GM10847 (cell line): ENCODE results near the gene RNPEPL1.

ENCODE experiments used
- POLR2A ChIP-seq: IDR thresholded peaks from 2 replicates; pipeline ENCODE4 v1.6.1; 2011; ENCODE audit not compliant: insufficient read length; ENCODE audit errors: extremely low read depth

Gene RNPEPL1

GRCh38 chr2:240588006-240588655 lies 19.8 kb downstream of the RNPEPL1 start:
- no peak for TF ChIP-seq POLR2A

DNA sequence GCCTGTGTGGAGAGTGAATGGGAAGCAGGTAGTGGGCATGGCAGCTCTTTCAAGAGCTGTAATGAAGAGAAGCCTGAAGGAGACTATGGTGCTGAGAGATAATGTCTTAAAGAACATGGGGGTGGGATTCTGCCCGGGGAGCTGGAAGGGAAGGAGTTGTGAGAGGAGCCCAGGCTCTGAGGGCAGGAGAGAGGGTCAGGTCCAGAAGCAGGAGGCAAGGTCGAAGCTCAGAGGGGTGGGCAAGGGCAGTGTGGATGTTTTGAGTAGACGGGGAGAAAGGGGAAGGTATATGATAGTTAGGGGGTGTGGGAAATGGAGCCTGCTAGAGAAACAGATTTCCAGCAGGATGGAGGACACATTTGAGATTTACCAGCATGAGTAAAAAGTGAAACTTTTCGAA lies 20.4 kb downstream of the RNPEPL1 start:
- TF ChIP-seq POLR2A = no peak

- TF ChIP-seq POLR2A = no peak
Measured at GRCh38 chr2:240589375-240589774, 21.1 kb downstream of the RNPEPL1 start.

- TF ChIP-seq POLR2A = no peak
Measured at GRCh38 chr2:240589850-240590525, 21.7 kb downstream of the RNPEPL1 start.

DNA sequence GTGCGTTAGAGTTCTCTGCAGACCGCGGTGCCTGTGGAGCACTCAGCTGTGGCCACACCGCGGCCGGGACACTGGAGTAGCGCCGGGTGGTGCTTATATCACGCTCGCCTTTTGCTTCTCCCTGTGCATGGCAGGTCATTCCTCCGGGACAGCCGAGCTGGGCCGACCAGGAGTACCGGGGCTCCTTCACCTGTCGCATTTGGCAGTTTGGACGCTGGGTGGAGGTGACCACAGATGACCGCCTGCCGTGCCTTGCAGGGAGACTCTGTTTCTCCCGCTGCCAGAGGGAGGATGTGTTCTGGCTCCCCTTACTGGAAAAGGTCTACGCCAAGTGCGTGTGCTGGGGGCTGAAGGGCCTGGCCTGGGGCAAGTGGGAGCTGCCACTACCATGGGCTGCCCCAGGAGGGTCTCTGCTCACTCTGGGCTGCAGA lies 22.4 kb downstream of the RNPEPL1 start:
- no peak for TF ChIP-seq POLR2A

DNA sequence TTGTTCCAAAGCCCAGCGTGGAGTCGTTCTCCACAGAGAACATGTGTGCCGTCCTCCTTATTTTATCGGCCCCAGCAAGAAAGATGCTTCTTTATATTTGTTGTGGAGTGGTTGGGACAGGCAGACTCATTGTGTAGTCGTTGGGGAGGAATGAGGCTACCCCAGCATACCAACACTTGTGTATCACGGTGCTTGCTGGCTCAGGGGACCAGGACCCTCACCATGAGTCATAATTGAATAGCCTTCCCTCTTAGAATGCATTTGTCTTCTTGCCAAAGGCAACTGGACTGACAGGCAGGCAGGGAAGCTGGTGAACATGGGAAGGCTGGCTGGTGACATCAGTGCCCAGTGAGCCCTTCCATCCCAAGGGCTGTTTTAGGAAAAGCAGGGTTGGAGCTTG lies 22.9 kb downstream of the RNPEPL1 start:
- no peak for TF ChIP-seq POLR2A

DNA sequence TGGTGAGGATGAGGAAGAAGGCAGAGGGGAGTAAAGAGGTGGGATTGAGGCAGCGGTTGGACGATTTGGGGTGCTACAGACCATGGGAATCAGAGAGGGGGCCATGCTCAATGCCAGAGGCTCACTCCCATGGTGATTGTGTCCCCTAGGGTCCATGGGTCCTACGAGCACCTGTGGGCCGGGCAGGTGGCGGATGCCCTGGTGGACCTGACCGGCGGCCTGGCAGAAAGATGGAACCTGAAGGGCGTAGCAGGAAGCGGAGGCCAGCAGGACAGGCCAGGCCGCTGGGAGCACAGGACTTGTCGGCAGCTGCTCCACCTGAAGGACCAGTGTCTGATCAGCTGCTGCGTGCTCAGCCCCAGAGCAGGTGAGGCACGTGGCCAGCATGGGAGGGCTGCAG lies 23.5 kb downstream of the RNPEPL1 start:
- TF ChIP-seq POLR2A = no peak

DNA sequence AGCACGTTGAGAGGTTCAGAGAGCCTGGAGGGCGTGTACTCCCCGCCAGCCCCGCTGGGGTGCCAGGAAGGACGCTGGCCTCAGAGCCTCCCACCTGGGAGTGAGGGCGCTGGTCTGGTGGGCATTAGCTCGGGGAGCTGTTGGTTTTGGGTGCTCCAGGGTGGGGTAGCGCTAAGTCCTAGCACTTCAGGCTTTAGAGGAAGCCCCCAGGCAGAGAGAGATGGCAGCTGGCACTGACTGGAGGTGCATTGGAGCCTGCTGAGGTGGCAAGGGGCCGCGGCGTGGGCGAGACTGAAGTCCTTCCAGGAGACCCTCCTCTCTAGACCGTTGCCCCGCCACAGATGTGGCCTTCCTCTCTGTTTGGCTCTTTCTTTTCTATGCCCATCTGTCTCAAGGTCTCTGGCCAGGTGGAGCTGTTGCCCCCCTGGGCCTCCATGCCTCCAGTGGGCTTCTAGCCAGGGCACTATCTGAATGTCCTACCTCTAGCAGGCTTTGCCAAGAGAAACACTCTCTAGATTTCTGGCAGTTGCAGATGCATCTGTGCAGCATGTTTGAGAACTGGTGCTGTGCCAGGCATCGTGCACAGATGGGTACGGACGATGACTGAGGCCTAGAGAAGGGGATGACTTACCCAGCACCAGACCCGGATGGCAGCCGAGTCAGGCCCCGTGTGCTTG lies 24.9 kb downstream of the RNPEPL1 start:
- TF ChIP-seq POLR2A = no peak

DNA sequence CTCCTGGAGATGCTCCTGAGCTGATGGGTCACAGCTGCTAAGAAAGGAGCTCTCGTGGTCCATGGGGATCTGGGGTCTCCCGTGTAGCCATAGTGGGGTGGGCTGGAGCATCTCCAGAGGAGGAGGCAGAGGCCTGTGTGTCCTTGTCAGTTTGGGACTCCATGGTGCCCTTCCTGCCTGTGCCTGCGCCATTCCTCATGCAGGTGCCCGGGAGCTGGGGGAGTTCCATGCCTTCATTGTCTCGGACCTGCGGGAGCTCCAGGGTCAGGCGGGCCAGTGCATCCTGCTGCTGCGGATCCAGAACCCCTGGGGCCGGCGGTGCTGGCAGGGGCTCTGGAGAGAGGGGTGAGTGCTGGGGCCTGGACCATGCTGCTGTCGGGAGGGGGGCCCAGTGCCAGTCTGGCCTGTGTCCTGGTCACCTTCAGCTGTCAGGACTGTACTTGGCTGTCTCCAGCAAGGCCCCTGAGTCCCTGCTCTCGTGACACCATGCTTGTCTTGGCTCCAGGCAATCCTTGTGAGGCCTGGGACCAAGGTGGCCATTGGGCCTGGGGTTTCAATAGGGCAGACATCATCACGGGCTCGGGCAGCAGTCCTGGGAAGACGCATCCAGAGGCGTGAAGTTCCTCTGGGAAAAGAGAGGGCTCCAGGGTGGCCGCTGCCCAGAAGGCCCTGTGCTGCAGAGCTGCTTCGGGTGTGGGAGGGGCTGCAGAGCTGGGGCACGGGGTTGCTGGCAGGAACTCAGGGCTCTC lies 25.6 kb downstream of the RNPEPL1 start:
- TF ChIP-seq POLR2A = no peak

GRCh38 chr2:240594511-240595380 lies 26.5 kb downstream of the RNPEPL1 start:
- TF ChIP-seq POLR2A = no peak

DNA sequence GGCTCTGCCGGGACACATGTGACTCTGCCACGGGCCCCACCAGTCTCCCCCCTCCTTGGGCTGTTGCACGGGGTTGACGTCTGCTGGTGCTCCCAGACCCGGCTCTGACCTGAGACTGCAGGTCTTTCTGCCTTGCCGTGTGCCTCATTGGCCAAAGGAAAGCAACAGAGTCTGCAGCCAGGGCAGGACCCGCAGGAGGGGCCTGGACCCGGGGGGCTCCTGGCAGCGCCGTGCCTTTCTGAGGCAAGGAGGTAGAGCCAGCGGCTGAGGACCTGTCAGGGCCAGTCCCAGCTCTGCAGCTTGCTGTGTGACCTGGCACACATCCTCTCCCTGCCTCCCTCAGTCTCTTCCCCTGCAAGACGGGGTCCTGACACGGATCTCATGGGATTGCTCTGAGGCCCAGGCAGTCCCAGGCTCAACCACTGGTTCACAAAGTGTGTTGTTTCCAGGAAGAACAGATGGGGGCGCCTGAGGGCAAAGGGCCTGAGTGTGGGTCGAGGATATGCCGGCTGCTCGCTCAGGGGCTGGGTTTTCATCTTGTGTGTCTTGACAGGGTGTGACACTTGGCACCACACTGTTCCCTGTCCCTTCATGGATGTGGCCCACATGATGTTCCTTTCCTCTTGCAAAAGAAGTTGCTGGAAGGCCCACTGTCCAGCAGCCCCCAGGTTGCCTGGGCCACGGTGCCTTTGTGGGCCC lies 27.2 kb downstream of the RNPEPL1 start:
- no peak for TF ChIP-seq POLR2A

DNA sequence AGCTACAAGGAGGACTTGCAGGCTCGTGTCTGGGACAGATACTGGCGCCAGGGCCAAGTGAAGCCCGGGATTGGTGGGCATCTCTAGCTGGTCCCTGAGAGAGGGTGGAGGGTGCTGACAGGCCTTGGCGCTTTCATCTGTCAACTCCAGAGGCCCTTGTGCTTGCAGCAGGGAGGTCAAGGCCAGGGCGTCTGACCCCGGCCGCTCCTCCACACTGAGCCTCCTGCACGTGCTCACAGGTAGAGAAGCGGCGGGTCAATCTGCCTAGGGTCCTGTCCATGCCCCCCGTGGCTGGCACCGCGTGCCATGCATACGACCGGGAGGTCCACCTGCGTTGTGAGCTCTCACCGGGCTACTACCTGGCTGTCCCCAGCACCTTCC lies 27.8 kb downstream of the RNPEPL1 start:
- no peak for TF ChIP-seq POLR2A

DNA sequence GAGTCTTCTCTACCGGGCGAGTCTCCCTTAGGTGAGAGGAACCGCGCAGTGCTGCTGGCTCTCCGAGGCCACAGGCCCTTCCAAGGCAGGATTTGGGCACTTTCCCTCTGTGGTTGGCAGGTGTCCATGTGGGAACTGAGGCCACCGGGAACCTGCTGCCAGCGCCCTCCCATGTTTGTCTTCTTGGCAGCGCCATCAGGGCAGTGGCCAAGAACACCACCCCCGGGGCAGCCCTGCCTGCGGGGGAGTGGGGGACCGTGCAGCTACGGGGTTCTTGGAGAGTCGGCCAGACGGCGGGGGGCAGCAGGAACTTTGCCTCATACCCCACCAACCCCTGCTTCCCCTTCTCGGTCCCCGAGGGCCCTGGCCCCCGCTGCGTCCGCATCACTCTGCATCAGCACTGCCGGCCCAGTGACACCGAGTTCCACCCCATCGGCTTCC lies 28.2 kb downstream of the RNPEPL1 start:
- TF ChIP-seq POLR2A = no peak

DNA sequence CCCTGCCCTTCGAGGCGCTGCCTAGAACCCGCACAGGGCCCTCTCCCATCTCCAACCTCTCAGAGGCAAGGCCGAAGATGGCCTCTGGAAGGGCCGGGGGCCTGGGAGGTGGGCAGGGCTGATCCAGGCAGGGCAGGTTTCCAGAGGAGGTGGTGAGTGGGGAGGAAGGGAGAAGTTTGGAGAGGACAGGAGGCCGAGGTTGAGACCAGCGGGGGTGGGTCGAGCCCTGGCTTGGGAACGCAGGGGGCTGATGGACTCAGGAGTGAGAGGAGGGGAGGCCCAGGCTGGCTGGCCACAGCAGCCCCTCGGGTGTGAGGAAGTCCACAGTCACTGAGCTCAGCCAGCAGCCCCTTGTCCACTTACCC lies 28.8 kb downstream of the RNPEPL1 start:
- TF ChIP-seq POLR2A = no peak
